ENCODE data around the gene ANKRD62. TPM values are rescaled to one million over a fixed set of nuclear protein-coding genes. Genes with fewer than 3 reads are reported as not detected.

Gene ANKRD62
- total RNA-seq (2014; rRNA removed; shearing (Covaris generic); ENCODE audit: low replicate concordance): not detected in 2 replicates

- no peak for DNase-seq
- H3K36me3 ChIP-seq: no peaks in the 10 kb centered on the region
- H3K27me3 ChIP-seq: peaks cover 8% of the 10 kb centered on the region
Observed at GRCh38 chr18:12093520-12094257, at the start of gene ANKRD62. Gene ANKRD62, plus strand, starts transcription at chr18:12093843. Its CDS starts 175 bp downstream, at chr18:12094018.

DNA sequence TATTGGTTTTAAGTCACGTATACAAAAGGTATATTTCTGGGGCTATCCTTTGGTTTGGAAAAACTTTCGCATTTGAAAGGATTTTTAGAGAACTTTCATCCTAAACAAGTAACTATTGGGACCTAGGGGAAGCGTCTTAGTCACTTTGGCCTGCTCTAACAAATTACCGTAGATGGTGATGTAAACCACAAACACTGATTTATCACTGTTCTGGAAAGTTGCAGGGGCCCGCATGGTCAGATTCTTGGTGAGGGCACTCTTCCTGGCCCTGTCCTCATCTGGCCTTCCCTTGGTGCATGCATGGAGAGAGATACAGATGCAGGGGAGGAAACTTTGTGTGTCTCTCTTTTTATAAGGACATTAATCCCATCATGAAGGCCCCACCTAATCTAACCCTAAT lies 49.1 kb upstream of the ANKRD62 start:
- no peak for DNase-seq
- no peak overlapping the region for H3K4me3 ChIP-seq
- H3K9me3 ChIP-seq: no peaks in the 10 kb centered on the region

More at GRCh38 chr18:12093520-12094257, at the start of gene ANKRD62:
- no peaks in the 10 kb centered on the region for H3K9me3 ChIP-seq
- H3K4me3 ChIP-seq: no peak within 1 kb of the TSS

GRCh38 chr18:12046046-12046750 lies 47.4 kb upstream of the ANKRD62 start:
- no peaks in the 10 kb centered on the region for H3K27me3 ChIP-seq
- no peak overlapping the region for H3K4me3 ChIP-seq
- H3K9me3 ChIP-seq: no peaks in the 10 kb centered on the region
- no peaks in the 10 kb centered on the region for H3K36me3 ChIP-seq
- DNase-seq: no peak

More for the DNA sequence above, 49.1 kb upstream of the ANKRD62 start:
- no peaks in the 10 kb centered on the region for H3K36me3 ChIP-seq
- H3K27me3 ChIP-seq: no peaks in the 10 kb centered on the region

DNA sequence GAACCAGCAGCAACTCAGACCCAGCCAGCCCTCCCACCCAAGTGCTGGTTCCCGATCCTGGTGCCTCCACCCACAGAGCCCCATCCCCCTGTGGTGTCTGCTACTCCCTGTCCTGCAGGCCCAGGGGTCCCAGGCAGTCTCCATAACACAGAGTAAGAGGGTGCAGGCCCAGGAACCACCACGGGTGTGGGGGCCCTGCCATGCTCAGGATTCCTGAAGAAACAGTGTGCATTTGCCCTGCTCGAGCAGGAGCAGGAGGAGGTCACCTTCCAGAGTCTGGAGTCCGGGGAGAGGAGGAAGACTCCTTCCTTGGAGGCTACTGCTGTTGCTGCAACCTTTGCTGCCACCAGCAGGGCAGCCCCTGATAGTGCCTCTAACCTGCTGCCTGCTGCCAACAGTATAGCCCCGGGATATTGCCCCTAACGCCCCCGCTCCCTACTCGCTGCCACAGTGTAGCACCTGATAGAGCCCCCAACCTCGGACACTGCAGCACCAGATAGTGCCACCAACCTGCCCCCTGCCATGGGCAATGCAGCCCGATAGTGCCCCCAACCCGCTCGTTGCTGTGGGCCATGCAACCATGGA lies 46.8 kb upstream of the ANKRD62 start:
- Histone ChIP-seq H3K9me3 (no peaks in the 10 kb centered on the region), H3K4me3 (no peak overlapping the region), H3K36me3 (no peaks in the 10 kb centered on the region), H3K27me3 (no peaks in the 10 kb centered on the region)
- DNase-seq: no peak

GRCh38 chr18:12048010-12048826 lies 45.4 kb upstream of the ANKRD62 start:
- Histone ChIP-seq H3K9me3 (no peaks in the 10 kb centered on the region), H3K36me3 (no peaks in the 10 kb centered on the region), H3K27me3 (no peaks in the 10 kb centered on the region), H3K4me3 (peak overlapping the region; percentile 18)
- DNase-seq: peak; percentile 53

- no peaks in the 10 kb centered on the region for H3K9me3 ChIP-seq
- H3K36me3 ChIP-seq: no peaks in the 10 kb centered on the region
- no peak for DNase-seq
- no peak overlapping the region; the same call in 1 of the 2 replicates for H3K4me3 ChIP-seq
- H3K27me3 ChIP-seq: no peaks in the 10 kb centered on the region
Observed at GRCh38 chr18:12048827-12049175, 44.8 kb upstream of the ANKRD62 start.

DNA sequence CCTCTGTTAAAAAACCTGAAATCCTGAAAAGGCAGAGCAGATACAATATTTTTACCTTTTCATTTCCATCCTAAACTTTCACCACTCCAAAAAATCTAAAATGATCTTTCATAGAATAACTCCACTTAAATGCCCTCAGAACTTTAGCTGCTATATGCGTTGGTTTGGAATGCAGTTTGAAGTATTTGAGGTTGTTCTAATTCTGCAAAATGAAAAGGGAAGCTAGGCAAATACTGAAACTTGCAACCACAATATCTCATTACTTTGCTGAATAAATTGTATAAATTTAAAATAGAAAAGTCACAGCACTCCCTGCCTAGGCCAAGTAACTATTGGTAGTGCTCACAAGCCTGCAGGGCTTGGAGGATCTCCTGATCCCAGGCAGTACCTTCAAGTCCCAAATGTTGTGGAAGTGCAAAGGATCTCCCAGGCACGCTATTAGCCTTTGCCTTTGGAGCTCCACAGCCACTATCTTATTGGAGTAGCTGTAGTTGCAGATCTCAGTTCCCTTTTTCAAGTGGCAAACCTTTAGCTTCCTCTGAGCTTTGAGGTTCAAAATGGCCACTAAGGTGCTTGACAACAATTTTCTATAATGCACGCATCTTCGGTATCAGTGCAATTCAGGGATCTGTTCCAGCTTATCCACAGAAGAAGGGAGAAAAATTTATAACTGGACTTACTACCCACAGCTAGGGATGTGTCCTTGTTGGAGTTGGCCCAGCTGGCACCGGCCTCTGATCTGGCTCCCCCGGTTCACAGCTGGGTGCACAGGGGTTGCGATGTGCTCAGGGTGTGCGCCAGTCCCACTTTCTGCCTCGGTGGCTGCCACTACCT lies 43.4 kb upstream of the ANKRD62 start:
- no peak for DNase-seq
- Histone ChIP-seq H3K4me3 (no peak overlapping the region), H3K27me3 (no peaks in the 10 kb centered on the region), H3K9me3 (no peaks in the 10 kb centered on the region), H3K36me3 (no peaks in the 10 kb centered on the region)

DNA sequence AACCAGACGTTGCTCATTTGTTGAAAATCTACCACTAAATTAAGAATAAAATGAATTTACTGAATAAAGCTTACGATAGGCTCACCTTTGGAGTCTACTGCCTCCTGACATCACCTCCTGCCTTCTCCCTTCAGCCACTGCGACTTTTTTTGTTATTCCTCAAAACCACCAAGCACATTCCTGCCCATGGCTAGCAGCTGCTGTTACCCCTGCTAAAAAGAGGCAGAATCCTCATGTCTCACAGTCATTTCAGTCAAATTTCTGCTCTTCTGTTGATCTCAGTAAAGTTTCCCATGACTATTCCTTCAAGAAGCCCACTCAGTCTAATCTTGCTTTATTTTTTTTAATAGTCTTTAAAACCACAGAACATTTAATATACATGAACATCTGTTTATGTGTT lies 40.8 kb upstream of the ANKRD62 start:
- no peaks in the 10 kb centered on the region for H3K27me3 ChIP-seq
- no peak for DNase-seq
- H3K4me3 ChIP-seq: no peak overlapping the region
- H3K36me3 ChIP-seq: no peaks in the 10 kb centered on the region
- H3K9me3 ChIP-seq: no peaks in the 10 kb centered on the region

DNA sequence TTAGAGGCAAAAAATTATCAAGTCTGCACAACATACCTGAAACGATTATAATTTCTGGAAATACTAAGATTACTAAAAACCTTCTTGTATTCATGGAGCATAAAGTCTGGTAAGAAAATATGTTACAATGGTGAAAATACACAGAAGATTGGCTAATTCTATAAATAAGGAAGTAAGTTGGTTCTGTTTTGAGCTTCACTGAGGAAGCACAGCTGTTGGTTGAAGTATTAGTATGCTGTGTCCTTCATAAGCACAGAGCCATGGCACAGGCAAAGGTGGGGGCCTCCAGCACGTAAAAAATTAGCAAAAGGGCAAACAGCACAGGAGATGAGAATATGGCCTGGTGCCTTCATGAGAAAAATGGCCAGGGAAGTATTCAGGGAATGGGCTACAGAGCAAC lies 40.4 kb upstream of the ANKRD62 start:
- Histone ChIP-seq H3K36me3 (no peaks in the 10 kb centered on the region), H3K4me3 (no peak overlapping the region), H3K27me3 (no peaks in the 10 kb centered on the region), H3K9me3 (no peaks in the 10 kb centered on the region)
- no peak for DNase-seq

- Histone ChIP-seq H3K9me3 (no peaks in the 10 kb centered on the region), H3K36me3 (no peaks in the 10 kb centered on the region), H3K27me3 (no peaks in the 10 kb centered on the region), H3K4me3 (no peak overlapping the region)
- no peak for DNase-seq
Observed at GRCh38 chr18:12056034-12056883, 37.4 kb upstream of the ANKRD62 start.

DNA sequence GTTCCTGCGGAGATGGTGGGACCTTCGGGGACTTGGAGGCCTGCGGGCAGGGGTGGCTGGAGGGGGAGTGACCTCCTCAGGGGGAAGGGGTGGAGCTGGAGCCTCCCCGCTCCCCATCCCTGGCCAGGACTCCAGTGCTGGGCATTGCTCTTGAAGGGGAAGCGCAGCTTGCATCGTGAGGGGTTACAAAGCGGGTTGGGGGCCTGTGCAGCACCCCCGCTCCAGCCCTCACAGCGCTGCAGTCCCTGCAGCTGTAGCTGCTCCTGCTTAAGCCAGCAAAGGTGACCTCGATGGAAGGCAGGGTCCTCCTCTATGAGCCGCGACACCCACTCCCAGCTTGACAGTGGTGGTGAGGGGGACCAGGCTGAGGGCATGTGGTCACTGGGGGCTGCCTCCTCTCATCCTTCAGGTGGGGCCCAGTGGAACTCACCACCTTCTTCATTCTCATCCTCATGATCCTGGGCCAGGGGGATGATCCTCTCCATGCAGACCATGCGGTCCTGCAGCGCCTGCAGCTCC lies 36.7 kb upstream of the ANKRD62 start:
- no peak for DNase-seq
- H3K36me3 ChIP-seq: no peaks in the 10 kb centered on the region
- no peaks in the 10 kb centered on the region for H3K9me3 ChIP-seq
- H3K27me3 ChIP-seq: no peaks in the 10 kb centered on the region
- no peak overlapping the region for H3K4me3 ChIP-seq

DNA sequence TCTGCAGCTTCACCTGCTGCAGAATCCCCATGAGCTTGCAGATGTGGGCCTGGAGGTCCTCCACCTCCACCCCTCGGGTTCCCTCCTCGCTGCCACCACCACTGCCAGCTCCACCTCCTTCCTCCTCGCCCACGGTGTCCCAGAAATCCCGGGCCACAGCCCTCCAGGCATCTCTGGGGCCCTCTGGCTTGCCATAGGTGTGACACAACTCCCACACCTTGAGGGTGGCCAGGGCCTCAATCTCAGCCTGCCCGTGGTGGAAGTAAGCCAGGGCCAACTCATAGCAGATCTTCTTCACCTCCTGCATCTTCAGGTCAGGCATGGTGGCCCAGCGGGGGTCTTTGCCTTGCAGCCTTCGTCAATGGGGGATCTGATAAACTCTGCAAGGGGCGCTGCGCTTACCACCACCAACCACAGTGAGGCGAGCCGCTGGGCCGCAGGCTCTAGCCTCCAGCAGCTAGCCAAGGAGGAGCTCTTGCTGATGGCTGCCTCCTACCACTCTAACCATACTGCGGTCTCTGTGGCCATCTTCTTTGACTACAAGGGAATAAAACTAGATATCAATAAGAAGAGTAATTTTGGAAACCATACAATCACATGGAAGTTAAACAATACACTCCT lies 36.1 kb upstream of the ANKRD62 start:
- no peak for DNase-seq
- Histone ChIP-seq H3K36me3 (no peaks in the 10 kb centered on the region), H3K9me3 (no peaks in the 10 kb centered on the region), H3K4me3 (no peak overlapping the region), H3K27me3 (no peaks in the 10 kb centered on the region)

- Histone ChIP-seq H3K27me3 (no peaks in the 10 kb centered on the region), H3K36me3 (no peaks in the 10 kb centered on the region), H3K9me3 (no peaks in the 10 kb centered on the region), H3K4me3 (no peak overlapping the region)
- DNase-seq: no peak
Observed at GRCh38 chr18:12059334-12060181, 34.1 kb upstream of the ANKRD62 start.
